C4-2B (cell line): Measurements from ENCODE around the gene REPS2.

Experiments used
- CTCF ChIP-seq: fragments of 450-650 bp; conservative IDR thresholded peaks from 2 replicates; pipeline ENCODE4 v1.5.1; 2017; ENCODE audit warnings: mild to moderate bottlenecking
- ZFX ChIP-seq: fragments of 450-650 bp; IDR thresholded peaks from 2 replicates; pipeline ENCODE4 v1.6.1; 2017

GRCh38 chrX:17095161-17095560 lies 148.7 kb downstream of the REPS2 start:
- TF ChIP-seq CTCF (no peak), ZFX (no peak)
